PC-9 (cell line): ENCODE results near the gene TMPRSS12. TPM values are rescaled to one million over a fixed set of nuclear protein-coding genes. Genes with fewer than 3 reads are reported as not detected.
"Not testable (repeated sequence)": the region's sequence is repeated elsewhere in the genome, so short reads cannot be mapped to it uniquely, and the experiment has no call there.

Source experiments
- BruUV-seq: library from RNA; stranded (reverse); fragments of 400-500 nt; replicated peaks from 2 replicates; lab custom pipeline; 2021; lab: Mats Ljungman, UMichigan
- CTCF ChIA-PET: fragments of 300-600 bp; sonication (Branson Sonifier 250); formaldehyde crosslinking; loops from one replicate; lab custom pipeline; 2022; ENCODE audit warnings: antibody characterized with exemption; lab: Charles Lee
- POLR2A ChIA-PET: fragments of 300-600 bp; sonication (Branson Sonifier 250); formaldehyde crosslinking; loops from one replicate; lab custom pipeline; 2022; ENCODE audit warnings: antibody characterized with exemption; ENCODE audit not compliant: unreplicated experiment; lab: Charles Lee
- DNase-seq, 2 experiments: peaks; one replicate each; pipeline versions ENCODE4 v3.0.0 to v3.0.0-alpha.2; 2015 to 2022; ENCODE audit warnings: mixed read lengths in 1 of 2
- H2AFZ ChIP-seq: fragments of 200-600 bp; sonication (generic); 2 replicates; pipeline ENCODE4 v1.8.1; 2017; ENCODE audit warnings: antibody characterized with exemption
- H3F3A ChIP-seq: fragments of 200-600 bp; sonication (generic); 2 replicates; pipeline ENCODE4 v1.8.1; 2017; ENCODE audit warnings: antibody characterized with exemption, mild to moderate bottlenecking, low read depth; ENCODE audit not compliant: insufficient read depth
- H3K27ac ChIP-seq: fragments of 200-600 bp; sonication (generic); 2 replicates; pipeline ENCODE4 v1.6.1; 2016; ENCODE audit warnings: mixed run types
- H3K27me3 ChIP-seq: fragments of 200-600 bp; sonication (generic); 2 replicates; pipeline ENCODE4 v1.6.1; 2016; ENCODE audit warnings: low read depth, mixed run types; ENCODE audit not compliant: insufficient read depth
- H3K36me3 ChIP-seq: fragments of 200-600 bp; sonication (generic); 2 replicates; pipeline ENCODE4 v1.6.1; 2016; ENCODE audit warnings: low read depth, mixed run types
- H3K4me1 ChIP-seq: fragments of 200-600 bp; sonication (generic); replicated peaks from 2 replicates; pipeline ENCODE4 v1.6.1; 2016; ENCODE audit warnings: mixed run types; ENCODE audit not compliant: insufficient read depth
- H3K4me2 ChIP-seq: fragments of 200-600 bp; sonication (generic); 2 replicates; pipeline ENCODE4 v1.6.1; 2017; ENCODE audit warnings: mixed run types
- H3K4me3 ChIP-seq: fragments of 200-600 bp; sonication (generic); 2 replicates; pipeline ENCODE4 v1.6.1; 2016; ENCODE audit warnings: mixed run types
- H3K79me2 ChIP-seq: fragments of 200-600 bp; sonication (generic); 2 replicates; pipeline ENCODE4 v1.6.1; 2017; ENCODE audit warnings: low read depth, mixed run types
- H3K9me2 ChIP-seq: fragments of 200-600 bp; sonication (generic); 2 replicates; pipeline ENCODE4 v1.8.1; 2017; ENCODE audit warnings: mild to moderate bottlenecking; ENCODE audit not compliant: insufficient read depth
- H3K9me3 ChIP-seq: fragments of 200-600 bp; sonication (generic); 2 replicates; pipeline ENCODE4 v1.8.1; 2016; ENCODE audit warnings: low read depth; ENCODE audit not compliant: insufficient read depth
- H4K20me1 ChIP-seq: fragments of 200-600 bp; sonication (generic); 2 replicates; pipeline ENCODE4 v1.8.1; 2017; ENCODE audit not compliant: insufficient read depth
- EZH2 ChIP-seq: fragments of 200-600 bp; sonication (generic); IDR thresholded peaks from 2 replicates; pipeline ENCODE4 v1.8.0; 2017; ENCODE audit warnings: antibody characterized with exemption, low read depth
- intact Hi-C: fragments of 100-400 bp; cut with micrococcal nuclease; formaldehyde crosslinking; loops from one replicate; pipeline ENCODE4 v1.10.0; 2022; ENCODE audit not compliant: unreplicated experiment
- total RNA-seq: library from RNA; stranded (reverse); gene quantifications from 2 replicates; pipeline ENCODE4 v1.2.3, GENCODE V29; 2021
- TF ChIP-seq, protein P1 (sequence below): fragments of 200-600 bp; sonication (generic); conservative IDR thresholded peaks from 2 replicates; pipeline ENCODE4 v1.6.1; 2017; ENCODE audit warnings: mixed run types, antibody characterized with exemption, mild to moderate bottlenecking, moderate library complexity

Gene TMPRSS12
- total RNA-seq, 1 experiment from 2014 or later: not detected

GRCh38 chr12:50901685-50902113 is 59.0 kb downstream of the TMPRSS12 start:
- CTCF ChIA-PET: no interaction called here
- no peak overlapping the region for H3K4me3 ChIP-seq
- H3K9me2 ChIP-seq: no peaks in the 10 kb centered on the region; the same call in 1 of the 2 replicates
- POLR2A ChIA-PET: no interaction called here
- no peaks in the 10 kb centered on the region for H3K9me3 ChIP-seq
- no peaks in the 10 kb centered on the region for H4K20me1 ChIP-seq
- no peak for TF ChIP-seq EZH2
- TF ChIP-seq, protein P1, sequence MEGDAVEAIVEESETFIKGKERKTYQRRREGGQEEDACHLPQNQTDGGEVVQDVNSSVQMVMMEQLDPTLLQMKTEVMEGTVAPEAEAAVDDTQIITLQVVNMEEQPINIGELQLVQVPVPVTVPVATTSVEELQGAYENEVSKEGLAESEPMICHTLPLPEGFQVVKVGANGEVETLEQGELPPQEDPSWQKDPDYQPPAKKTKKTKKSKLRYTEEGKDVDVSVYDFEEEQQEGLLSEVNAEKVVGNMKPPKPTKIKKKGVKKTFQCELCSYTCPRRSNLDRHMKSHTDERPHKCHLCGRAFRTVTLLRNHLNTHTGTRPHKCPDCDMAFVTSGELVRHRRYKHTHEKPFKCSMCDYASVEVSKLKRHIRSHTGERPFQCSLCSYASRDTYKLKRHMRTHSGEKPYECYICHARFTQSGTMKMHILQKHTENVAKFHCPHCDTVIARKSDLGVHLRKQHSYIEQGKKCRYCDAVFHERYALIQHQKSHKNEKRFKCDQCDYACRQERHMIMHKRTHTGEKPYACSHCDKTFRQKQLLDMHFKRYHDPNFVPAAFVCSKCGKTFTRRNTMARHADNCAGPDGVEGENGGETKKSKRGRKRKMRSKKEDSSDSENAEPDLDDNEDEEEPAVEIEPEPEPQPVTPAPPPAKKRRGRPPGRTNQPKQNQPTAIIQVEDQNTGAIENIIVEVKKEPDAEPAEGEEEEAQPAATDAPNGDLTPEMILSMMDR: no peak
- H3K36me3 ChIP-seq: no peaks in the 10 kb centered on the region
- DNase-seq: no peak
- H3K4me1 ChIP-seq: no peaks in the 10 kb centered on the region
- H2AFZ ChIP-seq: no peak overlapping the region
- no peaks in the 10 kb centered on the region for H3K79me2 ChIP-seq
- no peak overlapping the region for H3K27ac ChIP-seq
- no peak overlapping the region for H3K4me2 ChIP-seq
- no TSS peak for BruUV-seq
- intact Hi-C loops: no loop called here
- no peaks in the 10 kb centered on the region for H3F3A ChIP-seq
- H3K27me3 ChIP-seq: no peaks in the 10 kb centered on the region

GRCh38 chr12:50908479-50908878 is 65.8 kb downstream of the TMPRSS12 start:
- peaks cover 14% of the 10 kb centered on the region; the same call in 1 of the 2 replicates for H3K27me3 ChIP-seq
- intact Hi-C loops, H2AFZ ChIP-seq, H4K20me1 ChIP-seq, BruUV-seq, H3K9me2 ChIP-seq, H3K4me1 ChIP-seq, H3F3A ChIP-seq, POLR2A ChIA-PET, H3K4me2 ChIP-seq, H3K36me3 ChIP-seq, H3K9me3 ChIP-seq, CTCF ChIA-PET, H3K4me3 ChIP-seq, H3K79me2 ChIP-seq, DNase-seq, H3K27ac ChIP-seq: not testable (repeated sequence)

GRCh38 chr12:50912361-50912760 is 69.6 kb downstream of the TMPRSS12 start:
- DNase-seq, H3K9me2 ChIP-seq, H3K36me3 ChIP-seq, H3K4me3 ChIP-seq, H3K79me2 ChIP-seq, H3F3A ChIP-seq, POLR2A ChIA-PET, BruUV-seq, H3K9me3 ChIP-seq, H2AFZ ChIP-seq, H4K20me1 ChIP-seq, intact Hi-C loops, H3K27ac ChIP-seq, H3K4me2 ChIP-seq, H3K4me1 ChIP-seq, CTCF ChIA-PET: not testable (repeated sequence)
- peaks cover 14% of the 10 kb centered on the region; the same call in 1 of the 2 replicates for H3K27me3 ChIP-seq

DNA sequence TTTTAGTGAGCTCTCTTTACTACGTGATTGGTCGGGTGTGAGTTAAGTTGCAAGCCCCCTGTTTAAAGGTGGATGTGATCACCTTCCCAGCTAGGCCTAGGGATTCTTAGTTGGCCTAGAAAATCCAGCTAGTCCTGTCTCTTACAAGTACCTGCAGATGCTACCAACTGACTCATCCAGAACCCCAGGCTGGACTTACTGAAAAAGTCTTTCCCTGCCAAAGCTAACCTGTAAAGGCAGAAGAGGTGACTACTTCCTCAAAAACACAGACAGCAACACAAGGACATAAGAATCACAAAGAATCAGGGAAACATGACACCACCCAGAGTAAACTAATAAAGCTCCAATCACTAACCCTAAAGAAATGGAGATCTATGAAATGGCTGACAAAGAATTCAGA is 70.5 kb downstream of the TMPRSS12 start:
- Histone ChIP-seq H3K4me1 (no peaks in the 10 kb centered on the region), H3K9me2 (no peaks in the 10 kb centered on the region), H3F3A (no peaks in the 10 kb centered on the region), H3K79me2 (no peaks in the 10 kb centered on the region), H3K9me3 (no peaks in the 10 kb centered on the region; the same call in 1 of the 2 replicates), H3K27me3 (peaks cover 14% of the 10 kb centered on the region; the same call in 1 of the 2 replicates), H3K4me2 (no peak overlapping the region), H3K36me3 (no peaks in the 10 kb centered on the region), H2AFZ (no peak overlapping the region), H4K20me1 (no peaks in the 10 kb centered on the region), H3K4me3 (no peak overlapping the region), H3K27ac (no peak overlapping the region)
- TF ChIP-seq, protein P1: no peak
- no peak for TF ChIP-seq EZH2
- intact Hi-C loops: no loop called here
- BruUV-seq: no TSS peak
- POLR2A ChIA-PET: interaction anchor here (0.8 kb wide), 1 partner anchor 1290 kb away, joined by 6 read pairs; the partner anchor contains the start of gene PRPF40B
- DNase-seq: no peak
- CTCF ChIA-PET: no interaction called here
